OCI-M2 (cell line): ENCODE measurements around the gene SUN2.
"Not testable (repeated sequence)": the region's sequence is repeated elsewhere in the genome, so short reads cannot be mapped to it uniquely, and the experiment has no call there.

Experiments
- DNase-seq: peaks from one replicate; lab custom pipeline; 2025; ENCODE audit not compliant: unreplicated experiment; lab: John Stamatoyannopoulos, UW

Gene SUN2

GRCh38 chr22:38755911-38756532 lies at the start of gene SUN2:
Gene SUN2, minus strand, starts transcription at chr22:38755998. Its CDS starts 3,370 bp downstream, at chr22:38752628.
- DNase-seq, result no peak

GRCh38 chr22:38805041-38805593 lies 49.3 kb upstream of the SUN2 start:
- DNase-seq, result not testable (repeated sequence)

GRCh38 chr22:38802671-38803121 lies 46.9 kb upstream of the SUN2 start:
- no peak for DNase-seq

- DNase-seq, result no peak
Observed at GRCh38 chr22:38799265-38800002, 43.6 kb upstream of the SUN2 start.

GRCh38 chr22:38798496-38798895 lies 42.7 kb upstream of the SUN2 start:
- no peak for DNase-seq

- DNase-seq, result no peak
Observed at GRCh38 chr22:38796262-38796957, 40.6 kb upstream of the SUN2 start.

- no peak for DNase-seq
Observed at GRCh38 chr22:38795569-38795968, 39.8 kb upstream of the SUN2 start.

GRCh38 chr22:38793721-38794466 lies 38.1 kb upstream of the SUN2 start, which contains the start of gene DNAL4:
Gene DNAL4, minus strand, starts transcription at chr22:38794143. Its CDS starts 11,412 bp downstream, at chr22:38782731.
- DNase-seq, result peak; percentile 91

GRCh38 chr22:38793317-38793716 lies 37.5 kb upstream of the SUN2 start:
- DNase-seq, result no peak

GRCh38 chr22:38792833-38793232 lies 37.0 kb upstream of the SUN2 start:
- no peak for DNase-seq

- DNase-seq, result no peak
Observed at GRCh38 chr22:38789606-38790005, 33.8 kb upstream of the SUN2 start.

GRCh38 chr22:38788846-38789245 lies 33.0 kb upstream of the SUN2 start:
- DNase-seq, result no peak

GRCh38 chr22:38788021-38788816 lies 32.4 kb upstream of the SUN2 start:
- DNase-seq, result no peak

- DNase-seq, result no peak
Observed at GRCh38 chr22:38786631-38787030, 30.8 kb upstream of the SUN2 start.

GRCh38 chr22:38784856-38785255 lies 29.1 kb upstream of the SUN2 start:
- DNase-seq, result no peak

GRCh38 chr22:38784035-38784434 lies 28.2 kb upstream of the SUN2 start:
- DNase-seq, result no peak

- no peak for DNase-seq
Observed at GRCh38 chr22:38783095-38783615, 27.4 kb upstream of the SUN2 start.

GRCh38 chr22:38782402-38783094 lies 26.8 kb upstream of the SUN2 start:
- DNase-seq, result no peak

GRCh38 chr22:38781033-38781432 lies 25.2 kb upstream of the SUN2 start:
- no peak for DNase-seq
